Activated CD8-positive, alpha-beta memory T cell treated with anti-CD3 and anti-CD28 coated beads for 24 hours (primary cell): Measurements from ENCODE around the gene ADAP1.
"Not testable (repeated sequence)": the region's sequence is repeated elsewhere in the genome, so short reads cannot be mapped to it uniquely, and the experiment has no call there.

Experiments used
- DNase-seq: peaks from one replicate; pipeline ENCODE4 v3.0.0-alpha.2; 2020

Gene ADAP1, protein sequence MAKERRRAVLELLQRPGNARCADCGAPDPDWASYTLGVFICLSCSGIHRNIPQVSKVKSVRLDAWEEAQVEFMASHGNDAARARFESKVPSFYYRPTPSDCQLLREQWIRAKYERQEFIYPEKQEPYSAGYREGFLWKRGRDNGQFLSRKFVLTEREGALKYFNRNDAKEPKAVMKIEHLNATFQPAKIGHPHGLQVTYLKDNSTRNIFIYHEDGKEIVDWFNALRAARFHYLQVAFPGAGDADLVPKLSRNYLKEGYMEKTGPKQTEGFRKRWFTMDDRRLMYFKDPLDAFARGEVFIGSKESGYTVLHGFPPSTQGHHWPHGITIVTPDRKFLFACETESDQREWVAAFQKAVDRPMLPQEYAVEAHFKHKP

DNA sequence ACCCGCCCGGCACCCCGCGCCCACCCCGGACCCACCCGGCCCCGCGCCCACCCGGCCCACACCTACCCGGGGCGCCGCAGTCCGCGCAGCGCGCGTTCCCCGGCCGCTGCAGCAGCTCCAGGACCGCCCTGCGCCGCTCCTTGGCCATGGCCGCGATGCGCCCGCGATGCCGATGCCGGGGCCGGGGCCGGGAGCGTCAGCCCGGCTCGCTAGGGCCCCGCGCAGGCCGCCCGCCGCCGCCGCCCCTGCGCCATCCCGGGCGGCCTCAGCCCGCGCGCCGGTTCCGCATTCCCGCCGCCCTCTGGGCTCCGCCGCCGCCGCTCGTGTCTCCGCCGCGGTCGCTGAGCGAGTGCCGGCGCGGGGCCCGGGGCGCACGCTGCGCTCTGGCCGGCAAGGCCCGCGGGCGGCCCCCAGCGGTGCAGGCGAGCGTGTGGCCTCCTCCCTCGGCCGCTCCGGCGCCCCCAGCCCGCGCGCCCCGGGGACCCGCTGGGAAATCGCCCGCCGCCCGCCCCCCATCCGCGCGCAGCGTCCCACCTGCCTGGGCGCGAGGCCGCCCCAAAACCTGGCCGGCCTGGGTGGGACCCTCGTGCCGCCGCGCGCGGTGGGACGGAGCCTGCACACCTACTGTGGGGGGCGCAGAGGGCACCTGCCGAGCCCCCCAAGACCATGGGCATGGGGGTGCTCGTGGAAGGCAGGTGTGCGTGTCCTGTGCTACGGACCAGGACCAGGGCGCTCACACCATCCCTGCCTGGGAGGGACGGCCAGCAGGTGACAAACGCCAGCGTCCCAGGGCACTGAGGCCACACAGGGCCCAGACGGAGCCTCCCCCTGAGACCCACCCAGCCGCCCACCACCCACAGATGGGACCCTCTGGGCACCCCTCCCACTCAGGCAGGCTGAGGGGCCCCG is at the start of gene ADAP1:
TSS of gene ADAP1 (minus strand) at position 351 of the 909 bp plus-strand sequence. CDS start at position 148, 203 bp downstream.
- DNase-seq, result peak; percentile 87

DNA sequence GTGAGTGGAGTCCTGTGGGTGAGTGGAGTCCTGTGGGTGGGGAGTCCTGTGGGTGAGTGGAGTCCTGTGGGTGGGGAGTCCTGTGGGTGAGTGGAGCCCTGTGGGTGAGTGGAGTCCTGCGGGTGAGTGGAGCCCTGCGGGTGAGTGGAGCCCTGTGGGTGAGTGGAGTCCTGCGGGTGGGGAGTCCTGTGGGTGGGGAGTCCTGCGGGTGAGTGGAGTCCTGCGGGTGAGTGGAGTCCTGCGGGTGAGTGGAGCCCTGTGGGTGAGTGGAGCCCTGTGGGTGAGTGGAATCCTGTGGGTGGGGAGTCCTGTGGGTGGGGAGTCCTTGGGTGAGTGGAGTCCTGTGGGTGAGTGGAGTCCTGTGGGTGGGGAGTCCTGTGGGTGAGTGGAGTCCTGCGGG is 48.0 kb upstream of the ADAP1 start:
- not testable (repeated sequence) for DNase-seq

DNA sequence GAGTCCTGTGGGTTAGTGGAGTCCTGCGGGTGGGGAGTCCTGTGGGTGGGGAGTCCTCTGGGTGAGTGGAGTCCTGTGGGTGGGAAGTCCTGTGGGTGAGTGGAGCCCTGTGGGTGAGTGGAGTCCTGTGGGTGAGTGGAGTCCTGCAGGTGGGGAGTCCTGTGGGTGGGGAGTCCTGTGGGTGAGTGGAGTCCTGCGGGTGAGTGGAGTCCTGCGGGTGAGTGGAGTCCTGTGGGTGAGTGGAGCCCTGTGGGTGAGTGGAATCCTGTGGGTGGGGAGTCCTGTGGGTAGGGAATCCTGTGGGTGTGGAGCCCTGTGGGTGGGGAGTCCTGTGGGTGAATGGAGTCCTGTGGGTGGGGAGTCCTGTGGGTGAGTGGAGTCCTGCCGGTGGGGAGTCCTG is 47.5 kb upstream of the ADAP1 start:
- DNase-seq, result not testable (repeated sequence)

DNA sequence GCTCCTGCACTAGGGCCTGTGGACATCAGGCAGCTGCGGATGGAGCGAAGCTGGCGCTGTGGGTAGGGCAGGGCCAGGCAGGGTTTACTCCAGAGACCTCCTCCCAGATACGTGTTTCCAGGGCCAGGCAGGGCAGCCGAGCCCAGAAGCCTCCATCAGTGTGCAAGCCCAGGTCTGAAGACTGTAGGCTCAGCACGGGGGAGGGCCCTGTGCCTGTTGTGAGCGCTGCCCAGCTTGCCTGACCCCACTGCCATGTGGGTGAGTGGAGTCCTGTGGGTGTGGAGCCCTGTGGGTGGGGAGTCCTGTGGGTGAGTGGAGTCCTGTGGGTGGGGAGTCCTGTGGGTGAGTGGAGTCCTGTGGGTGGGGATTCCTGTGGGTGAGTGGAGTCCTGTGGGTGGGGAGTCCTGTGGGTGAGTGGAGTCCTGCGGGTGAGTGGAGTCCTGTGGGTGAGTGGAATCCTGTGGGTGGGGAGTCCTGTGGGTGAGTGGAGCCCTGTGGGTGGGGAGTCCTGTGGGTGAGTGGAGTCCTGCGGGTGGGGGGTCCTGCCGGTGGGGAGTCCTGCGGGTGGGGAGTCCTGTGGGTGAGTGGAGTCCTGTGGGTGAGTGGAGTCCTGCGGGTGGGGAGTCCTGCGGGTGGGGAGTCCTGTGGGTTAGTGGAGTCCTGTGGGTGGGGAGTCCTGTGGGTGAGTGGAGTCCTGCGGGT is 46.7 kb upstream of the ADAP1 start:
- DNase-seq, result not testable (repeated sequence)

DNA sequence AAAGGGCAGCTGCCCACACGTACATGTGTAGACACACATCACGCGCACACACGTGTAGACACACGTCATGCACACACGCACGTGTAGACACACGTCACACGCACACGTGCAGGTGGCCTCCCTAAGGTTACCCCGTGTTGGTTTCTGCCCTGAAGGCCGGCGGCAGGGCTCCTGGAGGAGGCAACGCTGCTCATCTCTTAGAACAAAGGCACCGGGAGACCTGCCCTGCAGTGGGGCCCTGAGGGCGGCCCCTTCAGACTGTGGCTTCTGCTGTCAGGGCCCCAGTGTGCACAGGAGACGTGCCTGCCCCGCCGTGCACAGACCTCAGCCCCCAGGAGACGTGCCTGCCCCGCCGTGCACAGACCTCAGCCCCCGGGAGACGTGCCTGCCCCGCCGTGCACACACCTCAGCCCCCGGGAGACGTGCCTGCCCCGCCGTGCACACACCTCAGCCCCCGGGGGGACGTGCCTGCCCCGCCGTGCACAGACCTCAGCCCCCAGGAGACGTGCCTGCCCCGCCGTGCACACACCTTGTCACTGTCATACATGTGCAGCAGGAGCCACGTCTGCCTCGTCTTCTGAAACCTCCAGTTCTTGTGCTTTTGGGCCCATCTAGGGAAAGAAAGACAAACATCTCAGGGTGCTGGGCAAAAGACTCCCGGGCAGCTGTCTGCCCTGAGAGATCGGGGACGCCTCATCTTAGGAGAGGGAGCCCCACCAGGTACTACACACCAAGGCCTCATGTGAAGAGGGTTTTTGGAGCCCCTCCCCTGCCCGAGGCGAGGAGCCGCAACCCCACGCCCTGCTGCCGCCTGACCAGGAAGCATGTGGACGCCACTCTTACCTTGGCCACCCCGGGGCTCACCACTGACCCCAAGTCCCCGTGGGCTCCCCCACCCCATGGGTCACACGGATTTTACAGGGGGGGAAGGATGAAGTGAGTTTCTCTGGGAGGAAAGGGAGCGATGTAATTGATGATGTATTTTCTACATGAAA is 45.8 kb upstream of the ADAP1 start:
- DNase-seq, result no peak

DNA sequence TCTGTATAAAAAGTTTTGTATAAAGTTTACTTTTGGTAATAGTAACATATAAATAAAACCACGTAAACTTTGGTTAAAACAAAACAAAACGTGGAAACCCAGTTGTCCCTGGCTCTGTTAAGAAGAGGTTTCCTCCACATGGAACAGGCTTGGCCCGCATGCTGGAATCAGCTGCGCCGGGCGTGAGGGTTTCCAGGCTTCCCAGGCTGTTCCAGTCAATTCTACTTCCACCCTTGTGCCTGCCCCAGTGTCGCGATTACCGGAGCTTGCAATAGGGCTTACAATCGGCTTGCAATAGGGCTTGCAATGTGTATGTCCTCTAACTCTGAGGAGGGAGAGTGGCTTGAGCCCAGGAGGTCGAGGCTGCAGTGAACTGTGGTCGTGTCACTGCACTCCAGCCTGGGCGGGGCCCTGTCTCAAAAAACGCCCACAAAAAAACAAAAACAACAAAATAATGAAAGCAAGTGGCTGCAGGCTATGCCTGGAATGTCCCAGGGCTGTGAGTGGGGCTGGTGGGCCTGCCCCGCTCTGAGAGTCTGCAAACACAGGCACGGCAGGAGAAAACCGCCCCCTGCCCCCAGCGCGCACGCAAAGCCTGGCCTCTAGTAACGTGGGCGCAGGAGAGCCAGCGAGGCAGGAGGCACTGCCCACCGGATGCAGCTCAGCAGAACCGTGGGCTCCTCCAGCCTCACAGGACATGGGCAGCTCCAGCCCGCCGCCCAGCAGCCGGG is 44.8 kb upstream of the ADAP1 start:
- no peak for DNase-seq

DNA sequence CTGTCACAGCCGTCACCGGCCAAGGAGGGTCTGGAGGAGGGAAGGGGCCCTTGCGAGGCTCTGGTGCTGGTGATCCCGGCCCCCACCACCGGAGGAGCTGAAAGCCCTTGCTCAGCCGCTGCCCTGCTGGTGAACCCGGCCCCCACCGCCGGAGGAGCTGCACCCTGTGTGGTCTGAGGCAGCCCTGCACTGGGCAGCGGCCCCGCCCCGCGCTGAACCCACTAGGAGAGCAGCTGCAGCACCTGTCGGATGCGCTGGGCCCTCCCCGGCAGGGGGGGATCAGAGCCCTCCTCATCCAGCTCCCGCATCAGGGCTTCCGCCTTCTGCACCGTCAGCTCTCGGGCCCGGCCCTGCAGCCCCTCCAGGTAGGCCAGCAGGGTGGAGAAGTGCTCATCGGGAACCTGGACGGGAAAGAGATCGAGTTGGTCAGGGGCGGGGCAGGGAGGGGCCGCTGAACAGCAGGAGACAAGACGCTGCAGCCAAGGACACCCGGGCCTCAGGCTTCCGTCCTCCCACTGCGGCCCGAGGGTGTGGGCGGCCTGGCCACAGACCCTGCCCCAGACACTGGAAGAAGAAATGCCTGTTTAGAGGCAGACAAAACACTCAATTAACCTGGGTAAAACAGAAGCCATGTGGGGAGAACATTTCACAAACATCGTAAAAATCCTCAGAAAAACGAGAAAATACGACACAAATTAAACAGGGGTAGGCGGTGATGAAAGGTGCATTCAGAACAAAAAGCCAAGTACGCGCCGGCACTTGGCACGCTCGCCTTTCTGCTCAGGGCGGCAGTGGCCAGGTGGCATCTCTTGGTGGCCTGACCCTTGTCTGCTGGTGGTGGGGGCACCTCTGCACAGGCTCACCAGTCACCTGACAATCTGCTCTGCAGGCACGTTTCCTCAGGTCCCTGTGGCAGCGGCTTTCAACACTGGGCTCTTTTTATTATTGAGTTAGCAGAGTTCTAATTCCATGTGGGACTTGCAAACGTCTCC is 43.2 kb upstream of the ADAP1 start:
- DNase-seq, result no peak

DNA sequence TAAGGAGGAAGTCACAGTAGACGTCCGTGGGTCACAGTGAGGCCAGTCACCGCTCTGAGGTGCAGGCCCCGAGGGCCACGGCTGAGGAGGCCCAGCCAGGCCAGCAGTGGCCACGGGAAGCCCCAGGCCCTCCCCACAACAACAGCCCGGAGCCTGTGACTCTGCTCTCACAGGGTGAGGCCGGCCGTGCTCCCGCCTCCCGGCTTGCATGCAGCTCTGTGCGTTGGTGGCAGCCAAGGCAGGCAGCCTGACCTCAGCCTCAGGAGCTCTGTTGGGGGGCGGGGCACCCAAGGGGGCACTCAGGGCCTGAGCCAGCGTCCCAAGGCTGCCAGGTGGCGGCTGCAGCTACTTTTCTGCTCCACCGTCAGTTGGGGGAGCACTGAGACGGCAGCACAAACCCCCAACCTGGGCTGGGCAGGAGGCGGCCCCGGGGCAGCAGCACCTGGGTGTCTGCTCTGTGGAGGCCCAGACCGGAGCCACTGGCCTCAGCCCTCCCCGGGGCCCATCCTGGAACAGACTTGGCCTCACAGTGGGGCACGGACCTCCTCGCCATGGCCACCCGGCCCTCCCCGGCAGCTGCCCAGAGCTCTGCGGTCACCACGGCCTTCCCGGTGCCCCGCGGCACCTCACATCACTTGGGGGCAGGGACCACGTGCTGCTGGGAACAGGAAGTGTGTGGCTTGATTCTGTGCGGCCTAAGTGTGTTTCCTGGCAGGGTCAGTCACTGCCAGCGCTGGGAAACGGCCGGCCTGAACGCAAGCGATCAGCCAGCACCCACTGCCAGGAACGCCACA is 41.8 kb upstream of the ADAP1 start:
- no peak for DNase-seq

DNA sequence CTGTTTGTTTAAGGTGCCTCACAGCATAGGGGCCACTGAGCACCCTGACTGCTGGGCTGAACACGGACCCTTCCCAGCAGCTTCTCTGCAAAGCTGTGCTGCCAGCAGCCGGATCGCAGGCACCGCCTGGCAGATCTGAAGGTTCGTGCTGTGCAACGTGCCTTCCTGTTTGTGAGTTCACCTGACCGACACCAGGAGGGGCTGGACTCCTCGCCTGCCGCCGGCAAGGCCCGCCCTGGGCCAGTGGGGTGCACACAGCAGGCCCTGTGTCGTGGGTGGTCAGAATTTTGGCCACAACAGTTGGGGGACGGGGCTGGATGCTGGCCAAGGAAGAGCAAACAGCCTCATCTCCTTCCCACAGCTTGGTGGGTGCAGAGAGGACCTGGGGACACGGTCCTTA is 41.1 kb upstream of the ADAP1 start:
- DNase-seq, result no peak

DNA sequence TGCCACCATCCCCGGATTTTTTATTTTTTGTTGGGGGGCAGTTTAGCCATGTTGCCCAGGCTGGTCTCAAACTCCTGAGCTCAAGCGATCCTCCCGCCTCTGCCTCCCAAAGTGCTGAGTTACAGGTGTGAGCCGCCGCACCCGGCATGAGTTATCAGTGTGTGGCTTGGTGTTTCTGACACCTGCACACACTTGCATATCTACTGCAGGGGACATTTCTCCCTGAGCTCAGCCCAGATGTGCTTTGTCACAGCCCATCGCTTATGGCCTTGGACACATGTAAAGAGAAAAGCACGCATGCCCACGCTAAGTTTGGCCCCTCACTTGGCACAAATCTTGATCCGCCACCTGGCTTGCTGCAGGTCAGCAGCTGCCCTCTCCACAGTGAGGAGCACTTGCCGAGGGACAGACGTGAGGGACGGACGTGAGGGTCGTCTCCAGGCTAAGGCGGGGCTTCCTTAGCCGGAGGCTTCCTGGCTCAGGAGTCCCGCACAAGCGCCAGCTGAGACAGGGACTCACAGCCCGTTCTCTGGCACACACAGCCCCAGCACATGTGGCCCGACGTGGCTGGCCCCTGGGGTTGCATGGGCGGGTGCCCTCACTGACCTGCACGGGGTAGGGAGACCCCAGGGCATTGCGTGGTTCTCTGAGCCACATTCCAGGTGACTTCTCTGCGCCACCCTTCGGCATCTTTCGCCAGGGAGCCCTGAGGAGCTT is 40.3 kb upstream of the ADAP1 start:
- no peak for DNase-seq

DNA sequence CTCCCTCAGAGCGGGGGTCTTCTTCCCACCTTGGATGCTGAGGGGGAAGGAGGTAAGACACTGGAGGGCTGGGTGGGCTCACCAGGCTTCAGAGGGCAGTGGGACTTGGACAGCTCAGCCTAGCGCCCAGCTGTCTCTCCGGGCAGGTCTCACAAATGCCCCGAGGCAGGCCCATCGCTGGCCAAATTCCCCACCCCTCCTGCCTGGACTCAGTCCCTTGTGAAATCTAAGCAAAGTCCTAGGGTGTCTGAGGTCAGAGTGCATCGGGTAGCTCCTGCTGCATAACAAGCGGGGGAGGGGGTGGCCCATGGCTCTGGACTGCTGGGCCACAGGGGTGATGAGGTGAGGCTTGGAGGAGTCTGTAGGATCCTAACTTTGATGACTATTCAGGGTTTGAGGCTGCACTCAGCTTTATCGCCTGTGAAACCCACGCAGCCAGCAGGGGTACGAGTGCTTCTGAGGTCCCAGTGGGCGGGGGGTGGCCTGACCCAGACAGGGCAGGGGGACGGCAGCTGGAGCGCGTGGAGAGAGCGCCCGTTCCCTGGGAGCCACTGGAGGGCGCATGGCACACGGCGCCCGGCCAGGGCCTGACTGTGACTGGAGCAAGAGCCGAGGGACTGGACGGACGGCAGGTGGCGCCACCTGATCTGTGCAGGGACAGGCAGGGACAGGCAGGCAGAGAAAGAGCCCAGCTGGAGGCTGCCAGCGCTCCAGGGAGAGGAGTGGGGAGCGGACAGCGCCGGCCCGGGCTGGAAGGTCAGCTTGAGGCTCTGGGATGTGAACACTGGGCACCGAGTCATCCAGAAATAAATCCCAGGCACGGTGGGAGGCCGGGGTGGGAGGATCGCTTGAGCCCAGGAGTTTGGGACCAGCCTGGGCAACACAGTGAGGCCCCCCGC is 38.5 kb upstream of the ADAP1 start:
- DNase-seq, result peak; percentile 97

DNA sequence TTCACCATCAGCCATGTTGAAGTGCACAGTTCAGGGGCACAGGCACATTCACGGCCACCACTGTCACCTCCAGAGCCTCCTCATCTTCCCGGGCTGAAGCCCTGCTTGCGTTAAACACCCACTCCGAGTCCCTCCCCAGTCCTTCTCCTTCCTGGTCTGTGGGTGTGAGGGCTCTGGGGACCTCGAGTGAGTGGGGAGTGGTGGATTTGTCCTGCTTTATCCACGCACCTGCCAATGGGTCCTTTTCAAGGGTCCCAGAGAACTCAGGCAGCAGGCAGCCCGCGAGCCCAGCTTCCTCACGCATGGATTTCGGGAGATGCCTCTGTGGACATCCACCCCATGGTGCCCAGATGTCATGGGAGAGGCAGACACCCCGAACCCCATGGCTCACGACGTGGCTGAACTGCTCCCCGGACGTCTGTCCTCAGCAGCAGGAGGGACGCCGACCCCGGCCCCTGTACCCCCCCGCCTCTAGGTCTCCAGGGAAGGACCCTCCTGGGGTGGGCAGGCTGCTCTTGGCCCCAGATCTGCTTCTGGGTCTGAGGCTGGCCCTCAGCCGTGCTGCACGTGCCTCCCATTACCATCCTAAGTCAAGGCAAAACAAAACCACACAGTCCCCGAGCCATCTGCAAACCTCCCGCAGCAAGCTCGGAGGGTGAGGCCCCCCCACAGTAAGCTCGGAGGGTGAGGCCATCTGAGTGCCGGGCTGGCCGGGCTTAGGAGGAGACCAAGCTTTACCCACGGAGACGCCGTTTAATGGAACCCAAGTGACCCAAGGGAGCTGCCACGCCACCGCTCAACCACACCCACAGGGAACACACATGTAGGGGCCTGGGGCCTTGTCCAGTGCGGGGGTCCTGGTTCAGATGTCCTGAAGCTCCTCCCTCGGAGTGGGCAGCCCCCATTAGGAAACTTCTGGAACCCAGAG is 37.5 kb upstream of the ADAP1 start:
- DNase-seq, result no peak

DNA sequence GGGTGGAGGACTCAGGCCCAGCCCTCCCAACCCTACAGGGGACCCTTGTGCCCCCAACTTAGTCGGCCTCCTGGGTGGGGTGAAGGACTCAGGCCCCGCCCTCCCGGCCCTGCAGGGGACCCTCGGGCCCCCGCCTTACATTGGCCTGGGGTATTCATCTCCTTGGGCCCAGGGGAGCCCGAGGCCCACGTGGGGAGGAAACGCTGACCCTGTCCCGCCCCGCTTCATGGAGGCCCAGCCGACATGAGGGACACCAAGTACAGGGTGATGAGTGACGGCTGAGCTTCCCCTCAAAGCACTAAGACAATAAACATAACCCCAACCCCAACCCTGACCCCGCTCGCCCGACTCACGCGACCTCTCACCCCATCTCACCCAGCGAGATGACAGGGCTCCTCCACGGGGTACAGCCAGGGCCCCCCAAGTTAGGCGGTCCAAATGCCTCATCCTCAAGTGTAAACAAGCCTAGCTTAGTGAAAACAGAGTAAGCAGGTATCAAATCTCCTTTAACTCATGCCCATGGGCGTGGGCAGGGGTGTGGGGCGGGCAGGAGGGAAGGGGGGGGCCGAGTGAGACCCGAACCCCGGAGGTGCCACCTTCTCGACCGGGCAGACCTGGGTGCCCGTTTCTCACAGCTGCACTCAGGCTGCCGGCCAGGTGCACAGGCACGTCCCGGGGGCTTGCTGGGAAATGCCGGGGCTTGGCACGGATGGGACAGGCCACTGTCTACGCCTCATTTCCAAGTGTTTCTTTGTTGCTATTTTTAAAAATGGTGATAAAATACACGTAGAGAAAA is 36.7 kb upstream of the ADAP1 start:
- no peak for DNase-seq

DNA sequence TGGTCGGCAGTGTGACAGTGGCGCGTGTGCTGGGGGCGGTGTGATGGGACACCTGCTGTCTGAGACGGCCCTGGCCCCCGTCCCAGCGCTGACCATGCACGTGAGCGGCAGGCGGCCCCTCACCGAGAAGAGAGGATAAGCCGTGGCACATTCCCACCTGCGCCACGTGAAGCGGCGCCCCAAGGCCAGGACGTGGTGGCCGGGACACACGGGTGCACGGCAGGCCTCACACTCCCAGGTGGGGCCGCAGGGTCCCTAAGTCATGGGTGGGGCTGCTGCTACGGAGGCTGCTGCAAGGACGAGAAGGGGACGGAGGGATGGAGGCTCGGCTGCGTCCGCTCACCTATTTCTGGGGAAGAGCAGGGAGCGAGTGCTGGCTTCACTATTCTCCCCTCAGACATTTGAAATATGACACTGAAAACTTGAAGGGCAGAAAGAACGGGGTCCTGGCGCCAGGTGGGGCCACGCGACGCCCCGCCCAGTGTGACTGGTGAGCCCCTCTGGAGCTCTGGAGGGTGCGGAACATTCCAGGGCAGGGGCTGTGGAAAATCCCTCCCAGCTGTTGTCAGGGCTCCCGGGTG is 36.0 kb upstream of the ADAP1 start:
- DNase-seq, result no peak

DNA sequence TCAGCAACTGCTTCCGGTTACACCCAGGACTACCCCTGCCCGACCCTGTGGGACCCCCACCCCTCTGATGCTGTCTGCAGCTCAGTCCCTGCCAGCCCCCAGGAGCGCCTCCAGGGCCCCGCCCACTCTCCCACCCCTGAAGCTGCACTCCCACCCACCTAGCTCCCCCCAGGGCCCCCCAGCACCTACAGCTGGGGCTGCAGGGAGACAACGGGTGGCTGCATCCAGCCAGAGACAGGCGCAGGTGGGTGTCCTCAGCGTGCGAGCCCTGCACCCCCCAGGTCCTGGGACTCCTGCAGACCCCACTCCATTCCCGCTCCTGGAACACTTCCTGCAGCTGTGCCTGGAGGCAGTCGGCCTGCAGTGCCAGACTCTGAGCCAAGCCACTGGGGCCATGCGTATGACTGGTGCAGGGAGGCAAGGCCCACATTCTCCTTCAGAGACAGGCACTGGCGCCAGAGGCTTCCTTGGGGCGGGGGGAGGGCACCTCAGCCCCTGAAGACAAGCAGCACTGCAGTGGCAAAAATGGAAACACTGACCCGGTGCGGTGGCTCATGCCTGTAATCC is 34.6 kb upstream of the ADAP1 start:
- no peak for DNase-seq
